ENCODE data around the gene USP36. TPM values are rescaled to one million over a fixed set of nuclear protein-coding genes. Genes with fewer than 3 reads are reported as not detected.

The USP36 gene
- total RNA-seq, 2 experiments from 2014 or later, result 489 to 494 TPM

DNA sequence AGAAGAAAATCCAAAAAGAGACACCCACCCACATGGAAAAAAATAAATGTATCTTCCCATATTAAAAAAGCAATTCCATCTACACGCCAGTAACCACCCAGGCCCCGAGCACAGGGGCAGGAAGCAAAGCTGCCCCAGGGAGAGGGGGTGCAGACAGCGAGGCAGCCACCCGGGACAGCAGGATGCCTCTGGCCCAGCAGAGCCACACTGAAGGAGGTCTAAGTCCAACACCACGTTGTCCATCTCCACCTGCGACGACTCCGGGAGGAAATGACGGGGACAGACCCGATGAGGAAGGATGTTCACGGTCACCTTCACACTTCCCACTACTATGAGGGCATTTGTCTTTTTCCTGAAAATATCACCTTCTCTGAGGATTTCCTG lies 44.1 kb downstream of the USP36 start:
- DNase-seq, result peak in 1 of 14 experiments; percentile 15
- H3K9me3 Mint-ChIP-seq, result no peaks in the 10 kb centered on the region
- ChIA-PET POLR2A (interaction anchor here (0.6 kb wide), 1 partner anchor 52 kb away, joined by 3 read pairs; no protein-coding TSS in a partner anchor), CTCF (no interaction called here)
- Histone ChIP-seq H3K4me1 (ENCODE audit: insufficient read depth, low read length) (peaks cover 61% of the 10 kb centered on the region), H3K9me3 (ENCODE audit: control insufficient read depth in 1 of 2, insufficient read depth in 1 of 2, low read length in 2 of 2) (no peaks in the 10 kb centered on the region), H3K36me3 (ENCODE audit: insufficient read depth, low read length) (peaks cover 90% of the 10 kb centered on the region), H3K27ac (ENCODE audit: low read depth in 1 of 2, low read length in 2 of 2) (no peak overlapping the region), H3K4me3 (ENCODE audit: low read length) (no peak overlapping the region), H3K27me3 (ENCODE audit: control insufficient read depth in 1 of 2, insufficient read depth in 2 of 2, low read length in 2 of 2) (no peaks in the 10 kb centered on the region)
- H3K4me3 Mint-ChIP-seq, result peak overlapping the region; percentile 11
- peak overlapping the region; percentile 97 for H3K27ac Mint-ChIP-seq
- ATAC-seq (ENCODE audit: poor library complexity), result no peak
- H3K4me1 Mint-ChIP-seq (ENCODE audit: low read depth), result peaks cover 80% of the 10 kb centered on the region
- H3K36me3 Mint-ChIP-seq (ENCODE audit: low read depth), result peaks cover 95% of the 10 kb centered on the region
- no peaks in the 10 kb centered on the region for H3K27me3 Mint-ChIP-seq
- TF ChIP-seq CTCF (IDR thresholded peaks at IDR 0.05), result no peak
- intact Hi-C loops (cut with DNase I, micrococcal nuclease), result no loop called here

GRCh38 chr17:78795861-78796516 lies 44.6 kb downstream of the USP36 start:
- ChIA-PET POLR2A (interaction anchor here (0.6 to 1.4 kb wide), 2 partner anchors 11 to 52 kb away, joined by 3 to 5 read pairs; no protein-coding TSS in a partner anchor), CTCF (no interaction called here)
- Mint-ChIP-seq H3K9me3 (no peaks in the 10 kb centered on the region), H3K4me3 (peak overlapping the region; percentile 34), H3K27me3 (no peaks in the 10 kb centered on the region), H3K36me3 (ENCODE audit: low read depth) (peaks cover 93% of the 10 kb centered on the region), H3K27ac (peak overlapping the region; percentile 97), H3K4me1 (ENCODE audit: low read depth) (peaks cover 80% of the 10 kb centered on the region)
- Histone ChIP-seq H3K27me3 (ENCODE audit: control insufficient read depth in 1 of 2, insufficient read depth in 2 of 2, low read length in 2 of 2) (no peaks in the 10 kb centered on the region), H3K4me1 (ENCODE audit: insufficient read depth, low read length) (peaks cover 67% of the 10 kb centered on the region), H3K9me3 (ENCODE audit: control insufficient read depth in 1 of 2, insufficient read depth in 1 of 2, low read length in 2 of 2) (no peaks in the 10 kb centered on the region), H3K36me3 (ENCODE audit: insufficient read depth, low read length) (peaks cover 87% of the 10 kb centered on the region), H3K27ac (ENCODE audit: low read depth in 1 of 2, low read length in 2 of 2) (no peak overlapping the region), H3K4me3 (ENCODE audit: low read length) (no peak overlapping the region)
- TF ChIP-seq CTCF (IDR thresholded peaks at IDR 0.05), result no peak
- ATAC-seq (ENCODE audit: poor library complexity) (no peak), DNase-seq (no peak)
- intact Hi-C loops (cut with DNase I, micrococcal nuclease), result no loop called here

GRCh38 chr17:78794864-78795640 lies 45.6 kb downstream of the USP36 start:
- no peaks in the 10 kb centered on the region for H3K9me3 ChIP-seq (ENCODE audit: control insufficient read depth in 1 of 2, insufficient read depth in 1 of 2, low read length in 2 of 2)
- H3K4me3 Mint-ChIP-seq, result no peak overlapping the region
- peak overlapping the region; percentile 97 for H3K27ac Mint-ChIP-seq

More at GRCh38 chr17:78794864-78795640, 45.6 kb downstream of the USP36 start:
- Histone ChIP-seq H3K4me3 (ENCODE audit: low read length) (no peak overlapping the region), H3K36me3 (ENCODE audit: insufficient read depth, low read length) (peaks cover 82% of the 10 kb centered on the region), H3K4me1 (ENCODE audit: insufficient read depth, low read length) (peaks cover 73% of the 10 kb centered on the region), H3K27me3 (ENCODE audit: control insufficient read depth in 1 of 2, insufficient read depth in 2 of 2, low read length in 2 of 2) (no peaks in the 10 kb centered on the region), H3K27ac (ENCODE audit: low read depth in 1 of 2, low read length in 2 of 2) (no peak overlapping the region)
- intact Hi-C loops (cut with DNase I, micrococcal nuclease), result no loop called here
- CTCF ChIA-PET, result interaction anchor here (0.7 kb wide), 1 partner anchor 1122 kb away, joined by 3 read pairs; no protein-coding TSS in a partner anchor
- H3K27me3 Mint-ChIP-seq, result no peaks in the 10 kb centered on the region
- POLR2A ChIA-PET, result interaction anchor here (1.4 kb wide), 1 partner anchor 10 kb away, joined by 5 read pairs; no protein-coding TSS in a partner anchor
- H3K4me1 Mint-ChIP-seq (ENCODE audit: low read depth), result peaks cover 83% of the 10 kb centered on the region
- DNase-seq (peak in 1 of 14 experiments; percentile 18), ATAC-seq (ENCODE audit: poor library complexity) (no peak)
- TF ChIP-seq CTCF (IDR thresholded peaks at IDR 0.05), result no peak
- peaks cover 90% of the 10 kb centered on the region for H3K36me3 Mint-ChIP-seq (ENCODE audit: low read depth)
- H3K9me3 Mint-ChIP-seq, result no peaks in the 10 kb centered on the region

Measured in CD4-positive, alpha-beta T cell (primary cell).